ENCODE measurements around the gene KLHL29. TPM values are rescaled to one million over a fixed set of nuclear protein-coding genes. Genes with fewer than 3 reads are reported as not detected.

Gene KLHL29
- total RNA-seq, 1 donor from 2014 or later = 8.0 TPM

GRCh38 chr2:23452853-23453420 lies 68.0 kb downstream of the KLHL29 start:
- peaks cover 38% of the 10 kb centered on the region for H3K4me1 Mint-ChIP-seq (ENCODE audit: low read depth)
- no peaks in the 10 kb centered on the region for H3K36me3 Mint-ChIP-seq (ENCODE audit: low read depth)
- TF ChIP-seq CTCF (IDR thresholded peaks at IDR 0.05) = no peak
- no peak for DNase-seq (ENCODE audit: low spot score)
- peak overlapping the region; percentile 92 for H3K27ac Mint-ChIP-seq (ENCODE audit: unreplicated experiment)
- H3K4me3 Mint-ChIP-seq (ENCODE audit: unreplicated experiment) = peak overlapping the region; percentile 60
- no peaks in the 10 kb centered on the region for H3K9me3 Mint-ChIP-seq (ENCODE audit: low read depth)
- no peaks in the 10 kb centered on the region for H3K27me3 Mint-ChIP-seq (ENCODE audit: low read depth)

- no peak for DNase-seq (ENCODE audit: low spot score)
- Mint-ChIP-seq H3K9me3 (ENCODE audit: low read depth) (no peaks in the 10 kb centered on the region), H3K27ac (ENCODE audit: unreplicated experiment) (peak overlapping the region; percentile 92), H3K4me3 (ENCODE audit: unreplicated experiment) (peak overlapping the region; percentile 60), H3K27me3 (ENCODE audit: low read depth) (no peaks in the 10 kb centered on the region), H3K36me3 (ENCODE audit: low read depth) (no peaks in the 10 kb centered on the region), H3K4me1 (ENCODE audit: low read depth) (peaks cover 38% of the 10 kb centered on the region)
- TF ChIP-seq CTCF (IDR thresholded peaks at IDR 0.05) = no peak
These were observed 68.5 kb downstream of the KLHL29 start for GRCh38 chr2:23453432-23453831.

GRCh38 chr2:23453836-23454460 lies 69.0 kb downstream of the KLHL29 start:
- no peak for TF ChIP-seq CTCF (IDR thresholded peaks at IDR 0.05)
- no peak for DNase-seq (ENCODE audit: low spot score)
- Mint-ChIP-seq H3K4me1 (ENCODE audit: low read depth) (peaks cover 35% of the 10 kb centered on the region), H3K4me3 (ENCODE audit: unreplicated experiment) (no peak overlapping the region), H3K9me3 (ENCODE audit: low read depth) (no peaks in the 10 kb centered on the region), H3K36me3 (ENCODE audit: low read depth) (no peaks in the 10 kb centered on the region), H3K27me3 (ENCODE audit: low read depth) (no peaks in the 10 kb centered on the region), H3K27ac (ENCODE audit: unreplicated experiment) (peak overlapping the region; percentile 92)

GRCh38 chr2:23454501-23455120 lies 69.6 kb downstream of the KLHL29 start:
- no peak for DNase-seq (ENCODE audit: low spot score)
- Mint-ChIP-seq H3K4me1 (ENCODE audit: low read depth) (peaks cover 35% of the 10 kb centered on the region), H3K27me3 (ENCODE audit: low read depth) (no peaks in the 10 kb centered on the region), H3K9me3 (ENCODE audit: low read depth) (no peaks in the 10 kb centered on the region), H3K27ac (ENCODE audit: unreplicated experiment) (peak overlapping the region; percentile 60), H3K4me3 (ENCODE audit: unreplicated experiment) (no peak overlapping the region), H3K36me3 (ENCODE audit: low read depth) (no peaks in the 10 kb centered on the region)
- TF ChIP-seq CTCF (IDR thresholded peaks at IDR 0.05) = no peak

- H3K9me3 Mint-ChIP-seq (ENCODE audit: low read depth) = no peaks in the 10 kb centered on the region
- no peak for DNase-seq (ENCODE audit: low spot score)
- H3K4me3 Mint-ChIP-seq (ENCODE audit: unreplicated experiment) = no peak overlapping the region
- no peak overlapping the region for H3K27ac Mint-ChIP-seq (ENCODE audit: unreplicated experiment)
- no peak for TF ChIP-seq CTCF (IDR thresholded peaks at IDR 0.05)
- H3K27me3 Mint-ChIP-seq (ENCODE audit: low read depth) = no peaks in the 10 kb centered on the region
- H3K36me3 Mint-ChIP-seq (ENCODE audit: low read depth) = no peaks in the 10 kb centered on the region
- H3K4me1 Mint-ChIP-seq (ENCODE audit: low read depth) = peaks cover 35% of the 10 kb centered on the region
These were observed 71.4 kb downstream of the KLHL29 start for GRCh38 chr2:23456396-23456795.

Measured in chondrocyte (in vitro differentiated cells).